H1 (cell line): Measurements from ENCODE around the gene COG3. TPM values are rescaled to one million over a fixed set of nuclear protein-coding genes. Genes with fewer than 3 reads are reported as not detected.

Source experiments
- MAFK ChIP-seq: IDR thresholded peaks from 2 replicates; pipeline ENCODE4 v1.6.1; 2012; ENCODE audit warnings: low read depth, mild to moderate bottlenecking, improper control_type of control experiment, low read length
- polyA plus RNA-seq, 7 experiments: library from polyadenylated mRNA; depleted of rRNA in 3 of 7; stranded (reverse) in 5 of 7; unstranded in 2 of 7; fragments of >200 nt in 5 of 7; fragments of 200-250 nt in 2 of 7; gene quantifications; 1 replicate in 5 of 7; 2 replicates in 1 of 7; 4 replicates in 1 of 7; pipeline versions ENCODE4 v1.2.1 to v1.2.3, GENCODE V29; 2011 to 2013; ENCODE audit warnings: missing spikeins in 2 of 7, mixed read lengths in 2 of 7
- total RNA-seq: library from RNA; stranded (reverse); fragmentation: NEBNext Ultra II Directional; extraction: Animal tissue kit (Norgen Biotek cat#: 25700); gene quantifications from 2 replicates; pipeline ENCODE4 v1.2.1, GENCODE V29; 2021

COG3 gene
- total and polyA plus RNA-seq, 2 of the 8 experiments (the other 6 are each of a cell fraction or from before 2014, with no cell fraction given): 12.7 to 13.5 TPM

DNA sequence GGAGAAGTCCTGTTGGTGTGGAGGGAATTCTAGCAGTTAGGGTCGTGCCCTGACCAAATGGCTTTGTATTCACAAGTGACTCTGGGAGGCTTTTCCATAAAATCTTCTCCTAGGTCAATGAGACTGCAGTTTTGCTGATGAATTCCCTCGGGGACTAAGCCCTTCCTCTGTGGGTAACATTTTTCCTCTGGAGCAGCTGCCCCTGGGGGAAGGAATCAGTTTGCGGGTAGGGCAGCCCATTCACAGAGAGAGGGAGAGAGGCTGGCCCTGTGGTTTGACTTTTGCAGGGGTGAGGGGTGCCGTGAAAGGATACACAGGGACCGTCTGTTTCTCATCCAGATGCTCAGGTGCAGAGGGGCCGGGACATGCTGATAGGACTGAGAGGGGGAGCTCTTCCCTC, 83.5 kb downstream of the COG3 start (continued):
- TF ChIP-seq MAFK: no peak
